Vagina (tissue), 2 donors: ENCODE results near the gene CLEC4G.

Source experiments
- POLR2A ChIP-seq, 2 donors: fragments of 450-650 bp; IDR thresholded peaks; one replicate each; pipeline ENCODE4 v1.6.1; 2017; ENCODE audit warnings: antibody characterized with exemption in 2 of 2, mild to moderate bottlenecking in 2 of 2, moderate library complexity in 2 of 2
- TF ChIP-seq, protein P1 (sequence below), 3 experiments: fragments of 450-650 bp in 2 of 3; fragments of 200-600 bp in 1 of 3; sonication (generic) in 1 of 3; IDR thresholded peaks; one replicate each; pipeline ENCODE4 v1.5.1; 2017 to 2019; ENCODE audit warnings: antibody characterized with exemption in 3 of 3, mild to moderate bottlenecking in 2 of 3, moderate library complexity in 2 of 3

DNA sequence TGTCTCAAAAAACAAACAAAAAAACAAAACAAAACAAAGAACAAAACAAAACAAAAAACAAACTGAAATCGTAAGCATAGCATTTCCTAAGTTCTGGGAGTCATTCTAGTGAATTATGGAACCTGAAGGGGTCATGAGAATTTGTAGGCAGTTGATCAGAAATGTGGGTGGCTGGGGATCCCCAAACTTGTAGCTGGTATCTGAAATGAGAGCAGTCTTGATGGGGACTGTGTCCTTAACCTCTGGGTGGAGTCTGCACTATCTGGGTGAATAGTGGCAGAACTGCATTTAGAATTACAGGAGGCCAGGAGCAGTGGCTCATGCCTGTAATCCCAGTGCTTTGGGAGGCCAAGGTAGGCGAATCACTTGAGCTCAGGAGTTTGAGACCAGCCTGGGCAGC lies 6.1 kb downstream of the CLEC4G start:
- TF ChIP-seq, protein P1, sequence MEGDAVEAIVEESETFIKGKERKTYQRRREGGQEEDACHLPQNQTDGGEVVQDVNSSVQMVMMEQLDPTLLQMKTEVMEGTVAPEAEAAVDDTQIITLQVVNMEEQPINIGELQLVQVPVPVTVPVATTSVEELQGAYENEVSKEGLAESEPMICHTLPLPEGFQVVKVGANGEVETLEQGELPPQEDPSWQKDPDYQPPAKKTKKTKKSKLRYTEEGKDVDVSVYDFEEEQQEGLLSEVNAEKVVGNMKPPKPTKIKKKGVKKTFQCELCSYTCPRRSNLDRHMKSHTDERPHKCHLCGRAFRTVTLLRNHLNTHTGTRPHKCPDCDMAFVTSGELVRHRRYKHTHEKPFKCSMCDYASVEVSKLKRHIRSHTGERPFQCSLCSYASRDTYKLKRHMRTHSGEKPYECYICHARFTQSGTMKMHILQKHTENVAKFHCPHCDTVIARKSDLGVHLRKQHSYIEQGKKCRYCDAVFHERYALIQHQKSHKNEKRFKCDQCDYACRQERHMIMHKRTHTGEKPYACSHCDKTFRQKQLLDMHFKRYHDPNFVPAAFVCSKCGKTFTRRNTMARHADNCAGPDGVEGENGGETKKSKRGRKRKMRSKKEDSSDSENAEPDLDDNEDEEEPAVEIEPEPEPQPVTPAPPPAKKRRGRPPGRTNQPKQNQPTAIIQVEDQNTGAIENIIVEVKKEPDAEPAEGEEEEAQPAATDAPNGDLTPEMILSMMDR (IDR thresholded peaks at IDR 0.05) = no peak
- TF ChIP-seq POLR2A (IDR thresholded peaks at IDR 0.05) = no peak
